Suprapubic skin (tissue), 4 donors: ENCODE measurements around the gene NAA80. TPM values are rescaled to one million over a fixed set of nuclear protein-coding genes. Genes with fewer than 3 reads are reported as not detected.
A peak's percentile ranks its signal among the peaks of the same experiment; 100 is the strongest.

ENCODE experiments used
- DNase-seq, 2 donors: peaks; one replicate each; pipeline ENCODE4 v3.0.0-alpha.2; 2019; ENCODE audit warnings: low spot score in 2 of 2
- H3K27ac ChIP-seq: fragments of 200-600 bp; sonication (generic); one replicate; pipeline ENCODE4 v1.5.1; 2019
- H3K27me3 ChIP-seq: fragments of 200-600 bp; sonication (generic); one replicate; pipeline ENCODE4 v1.5.1; 2019
- H3K36me3 ChIP-seq: fragments of 200-600 bp; sonication (generic); one replicate; pipeline ENCODE4 v1.5.1; 2019
- H3K4me1 ChIP-seq: fragments of 200-600 bp; sonication (generic); one replicate; pipeline ENCODE4 v1.5.1; 2019
- H3K4me3 ChIP-seq: fragments of 200-600 bp; sonication (generic); one replicate; pipeline ENCODE4 v1.5.1; 2019; ENCODE audit warnings: mild to moderate bottlenecking
- H3K9me3 ChIP-seq: fragments of 200-600 bp; sonication (generic); one replicate; pipeline ENCODE4 v1.5.1; 2019
- EP300 ChIP-seq: sonication (generic); formaldehyde crosslinking; IDR thresholded peaks from one replicate; pipeline ENCODE4 v1.6.1; 2017; ENCODE audit warnings: antibody characterized with exemption
- POLR2A ChIP-seq, 2 donors: fragments of 450-650 bp; IDR thresholded peaks; one replicate each; pipeline ENCODE4 v1.6.1; 2017; ENCODE audit warnings: antibody characterized with exemption in 2 of 2, mild to moderate bottlenecking in 2 of 2, moderate library complexity in 2 of 2
- POLR2AphosphoS5 ChIP-seq, 3 donors: sonication (generic); formaldehyde crosslinking; IDR thresholded peaks; one replicate each; pipeline ENCODE4 v1.6.1; 2017; ENCODE audit warnings: antibody characterized with exemption in 3 of 3
- WGBS: methylation state at CpG from one replicate; pipeline ENCODE4 v1.1.5; 2018; 5-methylcytosine and 5-hydroxymethylcytosine counted together
- total RNA-seq, 4 donors: library from RNA; depleted of rRNA; stranded (reverse); fragments of >200 nt; gene quantifications; one replicate each; pipeline ENCODE4 v1.1.0, GENCODE V29; 2016
- TF ChIP-seq, protein P1 (sequence below), 2 donors: fragments of 200-600 bp in 1 of 2; fragments of 450-650 bp in 1 of 2; sonication (generic) in 1 of 2; IDR thresholded peaks; one replicate each; pipeline ENCODE4 v1.5.1; 2016 to 2019; ENCODE audit warnings: antibody characterized with exemption in 2 of 2, mild to moderate bottlenecking in 1 of 2, moderate library complexity in 1 of 2

The NAA80 gene
- total RNA-seq = 10 to 100 TPM; 19.5 to 23.4 (median 20.3) TPM

DNA sequence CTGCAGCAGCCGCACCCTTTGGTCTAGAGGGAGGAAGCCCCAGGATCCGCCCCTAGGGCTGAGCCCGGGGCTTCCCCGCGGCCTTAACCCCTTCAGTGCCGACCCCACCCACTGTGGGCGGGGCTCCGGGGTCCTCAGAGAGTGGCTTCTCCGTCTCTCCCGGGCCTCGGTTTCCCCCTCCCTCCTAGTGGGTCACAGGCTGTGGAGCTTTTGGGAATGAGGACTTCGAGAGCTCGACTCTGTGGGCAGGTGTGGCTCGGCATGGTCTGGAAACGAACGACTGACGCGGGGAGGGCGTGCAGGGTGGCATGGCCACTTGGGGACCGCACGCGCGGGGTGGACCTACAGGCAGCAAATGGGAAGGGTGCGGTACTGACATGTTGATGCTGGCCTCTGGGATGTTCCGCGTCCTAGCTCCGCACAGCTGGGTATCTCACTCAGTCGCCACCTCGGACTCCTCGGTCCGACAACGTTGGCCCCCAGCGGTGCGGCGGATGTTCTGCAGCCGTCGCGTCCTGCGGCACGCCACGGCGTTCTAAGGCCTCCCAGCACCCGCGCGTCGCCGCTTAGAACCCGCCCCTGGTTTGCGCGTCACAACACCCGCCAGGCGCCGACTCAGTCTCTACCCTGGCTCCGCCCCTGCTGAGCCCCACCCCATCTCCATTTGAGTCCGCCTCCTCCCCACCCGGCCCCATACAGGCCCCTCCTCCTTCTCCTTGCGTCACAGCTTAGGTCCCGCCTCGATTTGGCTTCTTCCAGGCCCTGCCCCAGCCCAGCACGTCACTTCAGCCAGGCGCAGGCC is at the start of gene NAA80, which contains the start of gene HYAL3:
Gene NAA80, minus strand, starts transcription at position 570 of the 802 bp plus-strand sequence. CDS start 1,942 bp downstream, outside the sequence.
Gene HYAL3, minus strand, starts transcription at position 570 of the 802 bp plus-strand sequence. CDS start 3,803 bp downstream, outside the sequence.
- DNase-seq = peak; percentile 100
- Histone ChIP-seq H3K27ac (peak within 1 kb of the TSS; percentile 89), H3K27me3 (no peaks in the 10 kb centered on the region), H3K9me3 (no peaks in the 10 kb centered on the region), H3K4me1 (peaks cover 47% of the 10 kb centered on the region), H3K4me3 (peak within 1 kb of the TSS; percentile 71), H3K36me3 (peaks cover 9% of the 10 kb centered on the region)
- TF ChIP-seq POLR2A (IDR thresholded peaks at IDR 0.05) (peak; percentile 42 to 54), EP300 (no peak), POLR2AphosphoS5 (IDR thresholded peaks at IDR 0.05) (peak in 2 of 3 donors; percentile 66 to 70)
- TF ChIP-seq, protein P1, sequence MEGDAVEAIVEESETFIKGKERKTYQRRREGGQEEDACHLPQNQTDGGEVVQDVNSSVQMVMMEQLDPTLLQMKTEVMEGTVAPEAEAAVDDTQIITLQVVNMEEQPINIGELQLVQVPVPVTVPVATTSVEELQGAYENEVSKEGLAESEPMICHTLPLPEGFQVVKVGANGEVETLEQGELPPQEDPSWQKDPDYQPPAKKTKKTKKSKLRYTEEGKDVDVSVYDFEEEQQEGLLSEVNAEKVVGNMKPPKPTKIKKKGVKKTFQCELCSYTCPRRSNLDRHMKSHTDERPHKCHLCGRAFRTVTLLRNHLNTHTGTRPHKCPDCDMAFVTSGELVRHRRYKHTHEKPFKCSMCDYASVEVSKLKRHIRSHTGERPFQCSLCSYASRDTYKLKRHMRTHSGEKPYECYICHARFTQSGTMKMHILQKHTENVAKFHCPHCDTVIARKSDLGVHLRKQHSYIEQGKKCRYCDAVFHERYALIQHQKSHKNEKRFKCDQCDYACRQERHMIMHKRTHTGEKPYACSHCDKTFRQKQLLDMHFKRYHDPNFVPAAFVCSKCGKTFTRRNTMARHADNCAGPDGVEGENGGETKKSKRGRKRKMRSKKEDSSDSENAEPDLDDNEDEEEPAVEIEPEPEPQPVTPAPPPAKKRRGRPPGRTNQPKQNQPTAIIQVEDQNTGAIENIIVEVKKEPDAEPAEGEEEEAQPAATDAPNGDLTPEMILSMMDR (IDR thresholded peaks at IDR 0.05) = peak; percentile 43 to 54
- 0% methylated on average over 40 of the region's 61 CpGs for WGBS

DNA sequence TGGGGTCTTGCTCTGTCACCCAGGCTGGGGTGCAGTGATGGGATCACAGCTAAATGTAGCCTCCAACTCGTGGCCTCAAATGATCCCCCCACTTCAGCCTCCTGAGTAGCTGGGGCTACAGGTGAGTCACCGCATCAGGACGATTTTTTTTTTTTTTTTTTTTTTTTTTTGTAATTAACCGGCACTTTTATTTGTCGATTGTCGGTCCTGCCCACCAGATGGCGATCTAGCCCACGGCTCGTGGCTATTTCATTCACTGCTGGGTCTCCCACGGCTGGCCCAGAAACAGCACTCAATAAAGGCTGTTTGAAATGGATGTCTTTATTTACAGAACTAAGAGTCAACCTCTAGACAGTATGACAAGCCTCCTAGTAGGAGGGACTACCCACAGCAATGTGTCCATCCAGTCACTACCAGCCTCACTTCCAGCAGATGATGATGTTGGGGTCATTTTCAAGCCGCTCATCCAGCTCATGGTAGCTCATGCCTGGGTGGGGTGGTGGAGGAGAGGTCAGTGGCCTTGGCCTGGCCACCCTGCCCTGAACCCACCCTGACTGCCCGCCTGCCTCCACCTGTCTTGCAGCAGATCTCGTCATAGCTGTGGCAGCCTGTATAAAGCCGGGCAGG is 48.1 kb upstream of the NAA80 start:
- no peak for DNase-seq
- Histone ChIP-seq H3K4me1 (peaks cover 51% of the 10 kb centered on the region), H3K27ac (no peak overlapping the region), H3K4me3 (no peak overlapping the region), H3K9me3 (no peaks in the 10 kb centered on the region), H3K36me3 (peaks cover 14% of the 10 kb centered on the region), H3K27me3 (no peaks in the 10 kb centered on the region)
- WGBS = 24% methylated on average over 14 of the region's 14 CpGs
- TF ChIP-seq, protein P1 (IDR thresholded peaks at IDR 0.05) = peak; percentile 36 to 39
- no peak for TF ChIP-seq EP300

DNA sequence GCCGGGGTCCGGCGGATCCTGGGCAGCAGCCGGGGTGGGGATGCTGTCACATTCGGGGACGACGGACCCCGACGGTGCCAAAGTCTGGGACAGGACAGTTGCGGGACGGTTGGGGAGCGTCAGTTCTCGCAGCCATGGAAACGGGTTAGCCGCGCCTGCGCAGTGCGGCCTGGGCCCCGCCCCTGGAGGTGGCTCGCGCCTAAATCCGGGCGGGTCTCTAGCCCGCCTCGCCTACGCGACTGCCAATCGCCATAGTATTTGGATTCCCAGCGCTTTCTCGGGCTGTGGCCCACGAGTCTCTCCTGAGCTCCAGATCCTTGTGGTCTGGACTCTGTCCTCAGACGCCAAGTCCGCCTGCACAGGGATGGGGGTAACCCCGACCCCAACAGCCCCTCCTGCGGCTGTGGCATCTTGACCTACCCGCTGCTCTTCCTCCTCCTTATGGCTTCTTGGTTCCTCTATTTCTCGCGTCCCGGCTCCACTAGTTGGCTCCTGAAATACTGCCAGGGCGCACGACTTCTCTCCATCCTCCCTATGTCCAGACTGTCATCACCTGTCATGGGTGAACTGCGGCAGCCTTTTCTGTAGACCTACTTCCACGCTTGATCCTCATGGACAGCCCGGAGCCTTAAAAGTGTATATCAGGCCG is 46.5 kb upstream of the NAA80 start, which contains the start of gene ZMYND10:
Gene ZMYND10, minus strand, starts transcription at position 147 of the 649 bp plus-strand sequence. CDS start 153 bp downstream, outside the sequence.
- DNase-seq = no peak
- TF ChIP-seq EP300 (no peak), POLR2AphosphoS5 (IDR thresholded peaks at IDR 0.05) (no peak), POLR2A (IDR thresholded peaks at IDR 0.05) (no peak)
- TF ChIP-seq, protein P1 (IDR thresholded peaks at IDR 0.05) = no peak
- Histone ChIP-seq H3K36me3 (peaks cover 14% of the 10 kb centered on the region), H3K4me1 (peaks cover 56% of the 10 kb centered on the region), H3K27ac (no peak within 1 kb of the TSS), H3K4me3 (peak within 1 kb of the TSS; percentile 51), H3K9me3 (no peaks in the 10 kb centered on the region), H3K27me3 (no peaks in the 10 kb centered on the region)
- WGBS = 30% methylated on average over 14 of the region's 45 CpGs

- Histone ChIP-seq H3K4me3 (peak overlapping the region; percentile 51), H3K9me3 (no peaks in the 10 kb centered on the region), H3K4me1 (peaks cover 57% of the 10 kb centered on the region), H3K27me3 (no peaks in the 10 kb centered on the region), H3K27ac (no peak overlapping the region), H3K36me3 (peaks cover 14% of the 10 kb centered on the region)
- DNase-seq = no peak
- TF ChIP-seq POLR2A (IDR thresholded peaks at IDR 0.05) = no peak
- TF ChIP-seq EP300 = no peak
- no peak for TF ChIP-seq POLR2AphosphoS5 (IDR thresholded peaks at IDR 0.05)
- TF ChIP-seq, protein P1 (IDR thresholded peaks at IDR 0.05) = no peak
- 69% methylated on average over 6 of the region's 8 CpGs for WGBS
Measured at GRCh38 chr3:50345008-50345407, 45.8 kb upstream of the NAA80 start.
